Smooth muscle cell (in vitro differentiated cells): Measurements from ENCODE around the gene UHRF2. TPM values are rescaled to one million over a fixed set of nuclear protein-coding genes. Genes with fewer than 3 reads are reported as not detected.
A peak's percentile ranks its signal among the peaks of the same experiment; 100 is the strongest.

ENCODE experiments used
- DNase-seq: peaks from one replicate; lab custom pipeline; 2025; ENCODE audit not compliant: unreplicated experiment; lab: John Stamatoyannopoulos, UW
- H2AFZ ChIP-seq: fragments of 200-600 bp; sonication (generic); 2 replicates; pipeline ENCODE4 v1.6.0; 2016; ENCODE audit warnings: antibody characterized with exemption, low read depth, mild to moderate bottlenecking
- H3F3A ChIP-seq: fragments of 200-600 bp; sonication (generic); 2 replicates; pipeline ENCODE4 v1.6.0; 2017; ENCODE audit warnings: antibody characterized with exemption, low read depth
- H3K27ac ChIP-seq: fragments of 200-600 bp; sonication (generic); 2 replicates; pipeline ENCODE4 v1.5.1; 2016; ENCODE audit warnings: low read depth, mild to moderate bottlenecking
- H3K27me3 ChIP-seq: fragments of 200-600 bp; sonication (generic); 2 replicates; pipeline ENCODE4 v1.6.1; 2016; ENCODE audit warnings: low read depth, mild to moderate bottlenecking
- H3K36me3 ChIP-seq: fragments of 200-600 bp; sonication (generic); 2 replicates; pipeline ENCODE4 v1.5.1; 2016; ENCODE audit warnings: low read depth
- H3K4me1 ChIP-seq: fragments of 200-600 bp; sonication (generic); 2 replicates; pipeline ENCODE4 v1.5.1; 2016; ENCODE audit warnings: low read depth
- H3K4me2 ChIP-seq: fragments of 200-600 bp; sonication (generic); 2 replicates; pipeline ENCODE4 v1.6.0; 2016; ENCODE audit warnings: mild to moderate bottlenecking
- H3K4me3 ChIP-seq: fragments of 200-600 bp; sonication (generic); 2 replicates; pipeline ENCODE4 v1.5.1; 2016; ENCODE audit warnings: mild to moderate bottlenecking
- H3K79me2 ChIP-seq: fragments of 200-600 bp; sonication (generic); 2 replicates; pipeline ENCODE4 v1.6.0; 2016; ENCODE audit warnings: low read depth, mild to moderate bottlenecking
- H3K9ac ChIP-seq: fragments of 200-600 bp; sonication (generic); 2 replicates; pipeline ENCODE4 v1.6.0; 2016; ENCODE audit warnings: low read depth
- H3K9me3 ChIP-seq: fragments of 200-600 bp; sonication (generic); replicated peaks from 2 replicates; pipeline ENCODE4 v1.5.1; 2016; ENCODE audit warnings: low read depth
- H4K20me1 ChIP-seq: fragments of 200-600 bp; sonication (generic); 2 replicates; pipeline ENCODE4 v1.6.0; 2016; ENCODE audit warnings: low read depth
- WGBS: methylation state at CpG from one replicate; pipeline ENCODE4 v1.1.7; 2016; ENCODE audit warnings: low lambda C conversion rate; 5-methylcytosine and 5-hydroxymethylcytosine counted together
- polyA plus RNA-seq: library from polyadenylated mRNA; unstranded; fragments of >200 nt; fragmentation: Nextera tagmentation; extraction: Ambion mirVana; gene quantifications from 2 replicates; pipeline ENCODE4 v1.2.1, GENCODE V29; 2016
- total RNA-seq: library from RNA; depleted of rRNA; stranded (reverse); fragments of >200 nt; gene quantifications from 2 replicates; pipeline ENCODE4 v1.2.3, GENCODE V29; 2014
- TF ChIP-seq, protein P1 (sequence below): fragments of 200-600 bp; sonication (generic); IDR thresholded peaks from 2 replicates; pipeline ENCODE4 v1.5.1; 2017; ENCODE audit warnings: borderline replicate concordance, mild to moderate bottlenecking, antibody characterized with exemption; ENCODE audit not compliant: insufficient read depth, poor library complexity, severe bottlenecking

Gene UHRF2
- total and polyA plus RNA-seq, 2 experiments from 2014 or later = 15.6 to 54.5 TPM

DNA sequence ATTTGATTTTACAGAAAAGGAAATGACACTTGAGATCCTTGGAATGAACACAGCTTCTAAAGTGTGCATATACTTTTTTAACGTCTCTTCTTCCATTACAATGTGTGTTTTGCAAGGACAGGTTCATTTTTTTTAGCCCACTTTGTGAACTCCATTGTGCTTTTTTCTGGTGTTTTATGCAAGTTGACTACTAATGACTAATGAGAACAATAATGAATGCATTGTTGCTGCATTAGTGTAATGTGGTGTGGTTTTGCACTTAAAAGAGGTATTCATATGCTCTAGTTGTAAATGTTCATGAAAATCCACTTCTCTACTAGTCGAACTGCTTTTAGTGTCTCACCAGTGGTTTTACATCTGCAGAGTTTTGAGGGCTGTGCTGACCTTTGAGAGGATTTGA, 93.6 kb downstream of the UHRF2 start:
- Histone ChIP-seq H3K4me1 (no peaks in the 10 kb centered on the region), H3K9ac (no peak overlapping the region), H3K36me3 (peaks cover 8% of the 10 kb centered on the region), H3K9me3 (no peaks in the 10 kb centered on the region), H3K4me3 (no peak overlapping the region), H3K4me2 (no peak overlapping the region), H3K27me3 (no peaks in the 10 kb centered on the region), H3K27ac (peak overlapping the region; percentile 35), H2AFZ (no peak overlapping the region), H3F3A (no peaks in the 10 kb centered on the region), H4K20me1 (no peaks in the 10 kb centered on the region), H3K79me2 (no peaks in the 10 kb centered on the region)
- TF ChIP-seq, protein P1, sequence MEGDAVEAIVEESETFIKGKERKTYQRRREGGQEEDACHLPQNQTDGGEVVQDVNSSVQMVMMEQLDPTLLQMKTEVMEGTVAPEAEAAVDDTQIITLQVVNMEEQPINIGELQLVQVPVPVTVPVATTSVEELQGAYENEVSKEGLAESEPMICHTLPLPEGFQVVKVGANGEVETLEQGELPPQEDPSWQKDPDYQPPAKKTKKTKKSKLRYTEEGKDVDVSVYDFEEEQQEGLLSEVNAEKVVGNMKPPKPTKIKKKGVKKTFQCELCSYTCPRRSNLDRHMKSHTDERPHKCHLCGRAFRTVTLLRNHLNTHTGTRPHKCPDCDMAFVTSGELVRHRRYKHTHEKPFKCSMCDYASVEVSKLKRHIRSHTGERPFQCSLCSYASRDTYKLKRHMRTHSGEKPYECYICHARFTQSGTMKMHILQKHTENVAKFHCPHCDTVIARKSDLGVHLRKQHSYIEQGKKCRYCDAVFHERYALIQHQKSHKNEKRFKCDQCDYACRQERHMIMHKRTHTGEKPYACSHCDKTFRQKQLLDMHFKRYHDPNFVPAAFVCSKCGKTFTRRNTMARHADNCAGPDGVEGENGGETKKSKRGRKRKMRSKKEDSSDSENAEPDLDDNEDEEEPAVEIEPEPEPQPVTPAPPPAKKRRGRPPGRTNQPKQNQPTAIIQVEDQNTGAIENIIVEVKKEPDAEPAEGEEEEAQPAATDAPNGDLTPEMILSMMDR = no peak
- 69% methylated on average over 2 of the region's 2 CpGs for WGBS
- no peak for DNase-seq

DNA sequence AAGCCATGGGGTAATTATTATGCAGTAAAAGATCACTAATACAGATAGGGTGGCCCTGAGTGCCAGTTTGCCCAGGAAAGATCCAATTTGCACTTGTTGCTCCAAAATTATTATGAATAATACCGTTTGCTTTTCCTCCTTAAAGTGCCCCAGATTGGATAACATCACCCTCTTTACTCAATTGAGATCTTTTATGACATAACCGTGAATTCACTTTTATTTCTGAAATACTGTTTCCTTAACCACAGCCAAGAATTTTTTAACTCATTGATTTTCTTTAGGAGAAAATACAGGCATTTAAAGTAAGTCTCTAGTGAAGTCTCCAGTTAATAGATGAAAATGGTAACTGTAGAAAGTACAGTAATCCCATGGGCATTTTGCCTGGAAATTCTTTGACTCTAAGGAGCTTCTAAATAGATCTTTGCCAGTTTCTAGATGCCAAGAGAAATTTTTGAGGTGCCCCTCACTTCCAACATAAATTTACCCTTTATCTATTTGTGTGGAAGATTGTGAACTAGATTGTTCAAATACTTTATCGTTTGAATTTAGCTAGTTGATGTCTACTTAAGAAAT, 99.2 kb downstream of the UHRF2 start:
- Histone ChIP-seq H3K4me1 (no peaks in the 10 kb centered on the region), H4K20me1 (no peaks in the 10 kb centered on the region), H3K4me2 (no peak overlapping the region), H2AFZ (no peak overlapping the region), H3F3A (no peaks in the 10 kb centered on the region), H3K79me2 (no peaks in the 10 kb centered on the region), H3K36me3 (no peaks in the 10 kb centered on the region), H3K27ac (no peak overlapping the region), H3K27me3 (no peaks in the 10 kb centered on the region), H3K4me3 (no peak overlapping the region), H3K9ac (no peak overlapping the region), H3K9me3 (no peaks in the 10 kb centered on the region)
- 96% methylated on average over 3 of the region's 3 CpGs for WGBS
- DNase-seq = no peak
- TF ChIP-seq, protein P1 = no peak

DNA sequence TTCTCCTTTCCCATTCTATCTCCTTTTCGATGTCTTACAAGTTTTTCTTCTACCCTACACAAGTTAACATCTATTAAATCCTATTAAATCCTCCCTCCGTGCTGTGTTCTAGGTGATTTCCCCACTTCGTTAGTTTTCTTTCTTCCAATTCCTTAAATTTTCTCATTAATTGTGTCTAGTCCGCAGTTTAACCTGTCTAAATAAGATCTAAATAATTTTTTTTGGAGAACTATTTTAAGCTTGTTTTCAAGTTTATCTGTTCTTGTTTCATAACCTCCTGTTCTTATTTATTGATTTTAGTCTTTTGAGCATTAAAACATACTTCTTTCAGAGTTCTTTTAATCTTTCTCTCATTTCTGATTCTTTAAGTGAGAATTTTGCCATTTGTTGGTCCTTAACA, 109.3 kb downstream of the UHRF2 start:
- TF ChIP-seq, protein P1 = no peak
- Histone ChIP-seq H2AFZ (no peak overlapping the region), H3K9me3 (no peaks in the 10 kb centered on the region)

More for the DNA sequence above, 109.3 kb downstream of the UHRF2 start:
- H4K20me1 ChIP-seq = no peaks in the 10 kb centered on the region
- no peak overlapping the region for H3K4me3 ChIP-seq
- no peaks in the 10 kb centered on the region for H3K4me1 ChIP-seq
- 98% methylated on average over 4 of the region's 4 CpGs for WGBS
- no peaks in the 10 kb centered on the region for H3K79me2 ChIP-seq
- H3K4me2 ChIP-seq = no peak overlapping the region
- H3K27ac ChIP-seq = no peak overlapping the region
- no peaks in the 10 kb centered on the region for H3F3A ChIP-seq
- no peak overlapping the region for H3K9ac ChIP-seq
- no peak for DNase-seq
- no peaks in the 10 kb centered on the region for H3K36me3 ChIP-seq
- no peaks in the 10 kb centered on the region for H3K27me3 ChIP-seq
